HG03457 (cell line): ENCODE results near the gene PRM3.

ENCODE experiments used
- ATAC-seq: cut with Tn5 transposase; IDR thresholded peaks from one replicate; pipeline ENCODE4 v1.9.1; 2021; ENCODE audit warnings: moderate number of reproducible peaks; ENCODE audit not compliant: unreplicated experiment

The PRM3 gene

GRCh38 chr16:11259655-11260595, 13.5 kb downstream of the PRM3 start:
- no peak for ATAC-seq

DNA sequence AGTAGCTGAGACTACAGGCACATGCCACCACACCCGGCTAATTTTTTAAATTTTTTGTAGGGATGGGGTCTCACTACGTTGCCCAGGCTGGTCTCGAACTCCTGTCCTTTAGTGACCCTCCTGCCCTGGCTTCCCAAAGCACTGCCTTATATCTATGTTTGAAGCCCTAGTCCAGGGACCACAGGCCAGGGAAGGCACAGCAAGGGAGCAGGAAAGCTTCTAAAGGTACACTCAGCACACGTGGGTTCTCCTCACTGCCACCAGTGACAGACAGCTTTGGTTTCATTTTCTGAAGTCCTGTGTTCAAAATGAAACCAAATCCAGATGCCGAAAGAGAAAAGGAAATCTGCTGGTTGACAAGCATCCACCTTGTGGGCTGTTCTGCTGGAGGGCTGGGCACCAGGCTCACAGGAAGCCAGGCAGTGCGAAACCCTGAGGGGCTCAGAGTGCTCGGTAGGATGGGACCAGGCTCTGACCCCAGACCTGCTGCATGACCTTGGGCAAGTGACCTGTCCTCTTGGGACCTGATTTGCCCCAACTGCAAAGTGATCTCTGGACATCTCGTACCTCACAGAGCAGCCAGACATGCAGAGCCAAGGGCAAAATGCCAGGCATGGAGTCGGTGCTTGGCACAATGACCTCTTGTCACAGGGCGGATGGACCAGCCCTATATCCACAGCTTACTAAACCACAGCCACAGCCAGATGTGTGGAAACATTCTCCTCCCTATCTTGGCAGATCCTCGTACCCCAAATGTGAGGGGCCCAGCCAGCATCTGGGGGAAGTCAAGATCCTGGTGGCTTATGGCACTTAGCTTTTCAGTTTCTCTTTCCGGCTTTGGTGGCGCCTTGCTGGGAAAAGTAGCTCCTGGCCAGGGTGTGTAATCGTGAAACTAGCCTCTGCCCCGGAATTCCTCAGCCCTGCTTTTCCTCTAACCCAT, 14.6 kb downstream of the PRM3 start:
- no peak for ATAC-seq

DNA sequence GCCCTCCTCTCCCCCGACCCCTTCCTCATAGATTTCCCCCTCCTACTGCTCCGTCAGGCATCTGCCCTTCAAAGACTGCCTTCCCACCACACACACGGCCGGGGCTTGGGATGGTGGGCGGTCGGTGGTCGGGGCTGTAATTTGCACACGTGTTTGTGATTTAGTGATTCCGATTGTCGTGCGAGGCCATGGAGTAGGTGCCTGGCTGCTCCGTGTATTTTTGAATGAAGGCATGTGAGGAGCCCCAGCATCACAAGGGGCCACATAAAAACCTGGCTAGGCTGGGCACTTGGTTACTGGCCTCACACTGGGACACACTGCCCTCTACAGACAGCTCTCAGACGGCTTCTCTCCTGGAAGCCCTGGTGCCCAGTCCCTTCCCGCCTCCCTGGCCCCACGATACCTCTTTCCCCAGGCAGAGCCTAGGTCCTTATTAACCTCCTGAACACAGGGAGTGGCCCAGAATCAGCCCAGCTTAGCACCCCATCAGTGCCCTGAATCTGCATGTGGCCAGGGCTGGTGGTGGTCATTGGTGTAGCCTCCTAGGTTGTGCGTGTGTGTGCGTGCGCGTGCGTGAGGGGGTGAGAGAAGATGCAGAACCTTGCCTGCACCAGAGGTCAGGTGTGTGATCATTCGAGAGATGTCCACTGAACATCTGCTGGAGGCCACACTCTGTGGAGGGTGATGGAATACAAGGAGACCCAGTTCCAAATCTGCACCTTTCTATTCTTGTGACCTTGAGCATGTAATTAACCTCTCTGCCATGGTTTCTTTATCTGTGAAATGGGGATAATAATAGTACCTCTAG, 16.1 kb downstream of the PRM3 start:
- ATAC-seq: no peak

GRCh38 chr16:11256661-11257130, 16.7 kb downstream of the PRM3 start:
- ATAC-seq: no peak

DNA sequence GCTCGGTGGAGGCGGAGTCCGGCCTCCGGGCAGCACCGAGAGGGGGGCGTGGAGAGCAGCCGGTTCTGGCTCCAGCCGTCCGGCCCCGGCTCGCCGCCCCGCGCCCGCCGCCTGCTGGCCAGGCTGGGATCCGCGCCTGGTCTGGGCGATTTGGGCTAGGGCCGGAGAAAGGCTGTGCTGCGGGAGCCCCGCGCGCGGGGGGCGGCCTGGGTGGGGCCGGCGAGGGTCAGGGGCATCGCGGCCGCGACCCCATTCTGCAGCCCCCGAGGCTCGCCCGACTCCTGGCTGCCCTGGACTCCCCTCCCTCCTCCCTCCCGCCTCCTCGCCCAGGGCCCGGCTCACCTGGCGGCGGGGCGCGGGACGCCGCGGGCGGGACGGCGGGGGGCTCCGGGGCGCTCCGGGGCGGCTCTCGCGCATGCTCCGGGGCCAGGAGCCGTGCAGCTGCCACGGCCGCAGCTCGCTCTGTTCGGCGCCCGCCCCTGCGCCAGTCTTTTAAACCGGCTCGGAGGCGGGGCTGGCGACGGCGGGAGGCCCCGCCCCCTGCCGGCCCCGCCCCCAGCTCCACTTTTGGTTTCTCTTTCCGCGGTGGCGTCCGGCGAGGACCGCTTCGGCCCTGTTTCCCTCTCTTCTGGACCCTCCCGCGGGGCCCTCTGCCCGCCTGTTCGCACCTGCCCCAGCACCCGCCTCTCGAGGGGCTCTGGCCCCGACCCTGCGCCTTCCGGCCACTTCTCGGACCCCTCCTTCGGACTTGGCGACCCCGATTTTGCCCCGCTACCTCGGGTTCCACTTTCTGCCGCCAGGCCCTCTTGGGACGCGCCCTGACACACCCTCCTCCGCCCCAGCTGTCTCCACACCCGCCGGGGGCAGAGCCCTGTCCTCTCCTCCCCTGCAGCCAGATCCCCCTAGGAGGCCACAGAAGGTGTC, 17.4 kb downstream of the PRM3 start, which contains the start of gene SOCS1:
Gene SOCS1, minus strand, starts transcription at position 468 of the 924 bp plus-strand sequence. CDS start 726 bp downstream, outside the sequence.
- ATAC-seq: peak; percentile 43

DNA sequence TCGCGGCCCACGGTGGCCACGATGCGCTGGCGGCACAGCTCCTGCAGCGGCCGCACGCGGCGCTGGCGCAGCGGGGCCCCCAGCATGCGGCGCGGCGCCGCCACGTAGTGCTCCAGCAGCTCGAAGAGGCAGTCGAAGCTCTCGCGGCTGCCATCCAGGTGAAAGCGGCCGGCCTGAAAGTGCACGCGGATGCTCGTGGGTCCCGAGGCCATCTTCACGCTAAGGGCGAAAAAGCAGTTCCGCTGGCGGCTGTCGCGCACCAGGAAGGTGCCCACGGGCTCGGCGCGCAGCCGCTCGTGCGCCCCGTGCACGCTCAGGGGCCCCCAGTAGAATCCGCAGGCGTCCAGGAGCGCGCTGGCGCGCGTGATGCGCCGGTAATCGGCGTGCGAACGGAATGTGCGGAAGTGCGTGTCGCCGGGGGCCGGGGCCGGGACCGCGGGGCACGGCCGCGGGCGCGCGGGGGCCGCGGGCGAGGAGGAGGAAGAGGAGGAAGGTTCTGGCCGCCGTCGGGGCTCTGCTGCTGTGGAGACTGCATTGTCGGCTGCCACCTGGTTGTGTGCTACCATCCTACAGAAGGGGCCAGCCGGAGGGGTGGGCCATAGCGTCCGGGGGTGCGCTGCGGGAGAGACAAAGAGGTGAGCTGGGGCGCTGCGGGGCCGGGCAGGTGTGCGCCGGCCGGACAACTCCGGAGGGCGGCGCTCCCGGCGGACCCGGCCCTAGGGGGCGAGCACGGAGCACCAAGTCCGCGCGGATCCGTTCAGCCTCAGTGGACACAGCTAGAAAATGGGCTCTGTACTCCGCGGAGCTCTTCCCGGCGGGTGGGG, 18.3 kb downstream of the PRM3 start:
- no peak for ATAC-seq

DNA sequence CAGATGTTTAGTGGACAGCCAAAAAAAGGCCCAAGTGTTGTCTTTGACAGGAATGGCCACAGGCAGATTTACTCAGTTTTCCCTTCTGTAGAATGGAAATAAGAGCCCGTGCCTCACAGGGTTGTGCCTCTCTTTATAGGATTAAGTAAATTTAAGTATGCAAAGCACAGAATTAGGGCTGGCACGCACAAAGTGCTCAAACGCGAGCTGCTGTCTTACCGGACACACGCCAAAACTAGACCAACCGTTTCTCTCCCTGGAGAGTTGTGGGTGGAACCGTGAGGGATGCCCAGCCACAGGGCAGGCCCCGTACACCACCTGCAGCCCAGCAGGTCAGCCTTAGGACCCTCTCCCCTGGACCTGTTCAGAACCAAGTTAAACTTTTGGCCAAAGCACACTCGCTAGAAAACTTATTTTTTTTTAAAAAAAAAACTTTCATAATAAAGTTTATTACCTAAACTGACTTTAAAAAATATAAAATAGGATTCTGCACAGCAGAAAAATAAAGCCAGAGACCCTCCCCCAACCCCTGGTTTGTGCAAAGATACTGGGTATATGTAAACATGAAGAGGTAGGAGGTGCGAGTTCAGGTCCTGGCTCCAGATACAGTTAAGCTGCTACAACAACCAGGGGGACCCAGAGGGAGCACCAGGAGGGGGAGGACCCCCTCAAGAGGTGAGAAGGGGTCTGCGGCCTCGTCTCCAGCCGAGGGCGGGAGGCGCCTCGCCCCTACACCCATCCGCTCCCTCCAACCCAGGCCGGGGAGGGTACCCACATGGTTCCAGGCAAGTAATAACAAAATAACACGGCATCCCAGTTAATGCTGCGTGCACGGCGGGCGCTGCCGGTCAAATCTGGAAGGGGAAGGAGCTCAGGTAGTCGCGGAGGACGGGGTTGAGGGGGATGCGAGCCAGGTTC, 19.2 kb downstream of the PRM3 start:
- ATAC-seq: no peak

DNA sequence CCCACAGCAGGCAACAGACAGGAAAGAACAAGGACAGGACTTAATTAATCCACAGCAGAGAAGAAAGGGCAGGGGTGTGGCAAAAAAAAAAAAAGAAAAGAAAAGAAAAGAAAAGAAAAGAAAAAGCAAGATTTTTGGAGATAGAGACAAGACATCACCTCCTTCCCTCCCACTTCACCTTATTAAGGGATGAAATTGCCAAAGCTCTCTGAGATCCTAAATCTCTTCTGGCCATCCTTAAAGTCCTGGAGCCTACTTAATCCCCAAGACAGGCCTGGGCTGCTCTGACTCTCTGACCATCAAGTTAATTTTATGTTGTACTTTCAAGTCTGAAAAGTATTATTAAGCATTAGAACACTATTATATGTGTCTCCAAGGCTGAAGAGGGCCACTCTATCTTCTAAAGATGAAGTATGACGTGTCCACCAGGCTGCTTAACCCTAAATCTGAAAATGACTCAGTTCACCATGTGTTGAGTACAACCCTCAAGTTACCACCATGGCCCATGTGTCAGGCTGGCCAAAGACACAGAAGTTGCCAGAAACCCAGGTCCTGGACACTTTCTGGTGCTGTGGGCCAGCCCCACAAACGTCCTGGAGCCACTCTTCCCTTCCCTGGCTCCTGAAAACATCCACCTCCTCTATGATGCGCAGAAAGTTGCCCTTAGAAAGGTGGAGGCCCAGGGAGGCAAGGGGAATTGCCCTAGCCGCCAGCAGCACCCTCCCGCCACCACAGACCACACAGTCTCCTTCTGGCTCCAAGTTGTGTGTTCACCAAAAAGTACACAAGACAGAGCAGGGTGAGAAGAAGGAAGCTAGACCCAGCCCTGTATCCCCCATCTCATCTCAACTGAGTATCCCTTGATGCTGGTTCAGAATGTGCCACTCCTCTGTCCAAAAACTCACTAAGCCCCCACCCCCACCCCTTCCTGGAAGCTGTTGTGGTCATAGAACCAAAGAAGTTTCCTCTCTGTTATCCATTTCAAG, 20.1 kb downstream of the PRM3 start:
- ATAC-seq: no peak

DNA sequence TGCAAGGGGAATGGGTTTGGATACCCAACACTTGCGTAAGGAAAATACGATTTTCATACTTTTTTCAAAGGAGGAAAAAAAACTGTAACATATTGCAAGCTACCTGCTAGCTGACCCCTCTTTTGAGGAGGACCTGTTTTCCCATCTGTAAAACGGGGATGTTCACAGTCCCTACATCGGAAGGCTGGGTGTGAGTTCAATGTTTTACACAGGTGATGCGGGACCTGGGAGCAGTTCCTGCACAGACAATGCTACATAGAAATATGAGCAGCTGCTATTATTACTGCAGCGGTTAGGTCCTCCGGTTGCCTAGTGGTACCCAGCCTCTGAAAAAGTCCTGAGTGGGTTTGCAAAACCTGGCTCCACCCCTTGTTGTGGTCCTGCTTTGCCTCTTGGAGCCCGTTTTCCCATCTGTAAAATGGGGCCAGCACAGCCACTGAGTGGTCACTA, 20.9 kb downstream of the PRM3 start:
- no peak for ATAC-seq

DNA sequence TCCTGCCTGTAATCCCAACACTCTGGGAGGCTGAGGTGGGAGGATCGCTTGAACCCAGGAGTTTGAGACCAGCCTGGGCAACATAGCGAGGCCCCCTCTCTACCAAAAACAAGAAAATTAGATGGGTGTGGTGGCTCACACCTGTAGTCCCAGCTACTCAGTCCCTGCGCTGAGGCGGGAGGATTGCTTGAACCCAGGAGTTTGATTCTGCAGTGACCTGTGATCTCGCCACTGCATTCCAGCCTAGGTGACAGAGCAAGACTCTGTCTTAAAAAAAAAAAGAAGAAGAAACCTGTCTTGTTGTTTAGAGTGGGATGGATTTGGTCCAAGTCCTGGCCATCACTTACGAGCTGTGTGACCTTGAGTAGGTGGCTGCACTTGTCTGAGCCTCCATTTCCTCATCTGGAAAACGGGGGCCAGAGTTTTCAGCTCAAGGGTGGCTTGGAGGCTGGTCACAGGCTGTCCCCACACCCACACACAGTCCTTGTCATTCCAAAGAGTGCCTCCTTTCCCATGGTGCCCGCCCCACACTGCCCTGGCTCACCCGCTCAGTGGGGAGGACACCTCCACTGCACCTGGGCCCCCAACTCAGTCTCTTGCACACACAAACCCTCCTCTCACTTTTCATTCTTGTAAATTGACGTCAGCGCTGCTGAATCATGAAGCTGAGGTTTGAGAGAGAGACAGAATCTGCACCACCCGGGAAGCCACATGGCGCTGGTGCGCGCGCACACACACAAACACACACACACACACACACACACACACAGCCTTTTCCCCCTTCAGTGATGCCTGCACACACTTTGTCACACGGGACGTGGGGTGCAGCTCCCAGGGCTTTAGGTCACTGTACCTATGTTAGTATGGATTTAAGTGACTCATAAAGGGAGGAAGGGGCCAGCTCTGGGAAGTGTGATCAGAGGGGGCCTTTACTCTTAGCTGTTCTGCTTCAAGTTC, 21.6 kb downstream of the PRM3 start:
- ATAC-seq: no peak

DNA sequence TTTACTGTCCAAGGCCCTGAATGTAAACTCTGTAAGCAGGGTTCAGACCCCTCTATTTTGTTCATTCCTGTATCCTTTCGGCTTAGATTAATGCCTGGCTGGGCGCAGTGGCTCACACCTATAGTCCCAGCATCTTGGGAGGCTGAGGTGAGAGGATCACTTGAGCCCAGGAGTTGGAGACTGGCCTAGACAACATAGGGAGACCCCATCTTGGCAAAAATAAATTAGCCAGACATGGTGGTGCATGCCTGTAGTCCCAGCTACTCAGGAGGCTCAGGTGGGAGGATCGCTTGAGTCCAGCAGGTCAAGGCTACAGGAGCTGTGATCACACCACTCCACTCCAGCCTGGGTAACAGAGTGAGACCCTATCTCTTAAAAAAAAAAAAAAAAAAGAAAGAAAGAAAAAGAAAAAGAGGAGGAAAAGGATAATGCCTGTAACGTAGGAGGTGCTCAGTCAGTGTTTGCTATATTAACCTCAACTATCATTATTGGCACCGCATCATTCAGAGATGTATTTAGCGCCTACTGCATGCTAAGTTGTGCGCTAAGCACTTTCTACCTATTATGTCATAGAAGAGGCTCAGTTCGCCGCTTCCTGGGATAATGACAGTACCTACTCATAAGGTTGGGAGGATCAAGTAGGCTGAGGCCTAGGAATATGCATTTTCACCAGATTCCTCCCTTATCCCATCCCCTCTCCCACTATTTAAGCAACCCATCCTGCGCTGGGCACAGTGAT, 22.5 kb downstream of the PRM3 start:
- no peak for ATAC-seq

DNA sequence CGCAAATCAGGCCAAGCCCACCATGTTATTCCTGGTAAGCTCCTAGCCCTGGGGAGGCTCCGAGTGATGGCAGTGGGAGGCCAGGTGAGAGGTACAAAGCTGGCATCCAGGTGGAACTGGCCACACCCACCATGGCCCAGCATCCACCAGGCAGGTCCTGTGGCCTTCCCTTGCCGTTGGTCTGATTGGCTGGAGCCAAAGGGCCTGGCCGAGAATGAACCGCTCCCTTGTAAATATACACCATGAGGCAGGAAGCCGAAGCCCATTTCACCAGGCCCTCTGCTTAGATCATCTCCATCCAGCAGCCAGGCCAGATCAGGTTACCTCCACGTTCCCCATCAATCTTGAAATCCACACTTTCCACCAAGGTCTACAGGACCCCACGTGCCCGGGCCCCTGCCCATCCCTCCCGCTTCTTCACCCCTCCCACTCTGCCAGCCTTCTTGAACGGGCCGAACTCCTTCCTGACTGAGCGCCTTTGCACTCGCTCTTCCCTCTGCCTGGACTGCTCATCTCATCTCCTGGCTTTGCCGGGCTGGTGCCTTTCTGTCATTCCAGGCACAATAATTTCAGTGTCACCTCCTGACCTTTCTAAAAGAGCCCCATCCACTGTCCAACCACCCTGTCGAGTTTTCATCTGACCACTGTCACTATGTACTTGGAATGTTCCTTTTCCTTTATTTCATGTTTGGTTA, 23.2 kb downstream of the PRM3 start:
- no peak for ATAC-seq

GRCh38 chr16:11249233-11250061, 24.0 kb downstream of the PRM3 start:
- ATAC-seq: no peak
